Liver (tissue), 9 donors: ENCODE measurements around the gene TRIO. TPM values are rescaled to one million over a fixed set of nuclear protein-coding genes. Genes with fewer than 3 reads are reported as not detected.
A peak's percentile ranks its signal among the peaks of the same experiment; 100 is the strongest.

Source experiments
- DNase-seq: peaks from one replicate; pipeline ENCODE4 v3.0.0-alpha.2; 2017; ENCODE audit warnings: low spot score
- H3K27ac ChIP-seq, 2 donors: one replicate each; pipeline ENCODE4 v1.7.0; 2013; ENCODE audit warnings: inconsistent platforms in 2 of 2, low read length in 2 of 2, control low read depth in 1 of 2, low read depth in 1 of 2, mild to moderate bottlenecking in 1 of 2
- H3K27me3 ChIP-seq, 4 donors: one replicate each; pipeline versions ENCODE4 v1.6.1 to v1.7.0; 2013; ENCODE audit warnings: low read length in 3 of 4, inconsistent platforms in 1 of 4, mild to moderate bottlenecking in 1 of 4, moderate library complexity in 1 of 4; ENCODE audit not compliant: control insufficient read depth in 4 of 4, insufficient read depth in 4 of 4
- H3K36me3 ChIP-seq, 4 donors: one replicate each; pipeline versions ENCODE4 v1.6.1 to v1.7.0; 2013; ENCODE audit warnings: low read length in 3 of 4, mild to moderate bottlenecking in 3 of 4, low read depth in 1 of 4, moderate library complexity in 1 of 4; ENCODE audit not compliant: control insufficient read depth in 4 of 4, insufficient read depth in 3 of 4
- H3K4me1 ChIP-seq, 4 donors: one replicate each; pipeline versions ENCODE4 v1.6.1 to v1.7.0; 2013; ENCODE audit warnings: low read length in 3 of 4, mild to moderate bottlenecking in 3 of 4, moderate library complexity in 1 of 4; ENCODE audit not compliant: control insufficient read depth in 4 of 4, insufficient read depth in 4 of 4
- H3K4me3 ChIP-seq, 3 donors: one replicate each; pipeline versions ENCODE4 v1.6.1 to v1.7.0; 2013; ENCODE audit warnings: low read length in 3 of 3, control low read depth in 1 of 3, low read depth in 1 of 3, mild to moderate bottlenecking in 1 of 3
- H3K9ac ChIP-seq, 2 donors: one replicate each; pipeline ENCODE4 v1.7.0; 2013; ENCODE audit warnings: low read length in 2 of 2, mild to moderate bottlenecking in 2 of 2, moderate library complexity in 2 of 2, control low read depth in 1 of 2, low read depth in 1 of 2
- H3K9me3 ChIP-seq, 4 donors: one replicate each; pipeline versions ENCODE4 v1.6.1 to v1.7.0; 2013; ENCODE audit warnings: low read length in 3 of 4; ENCODE audit not compliant: control insufficient read depth in 4 of 4
- ATF3 ChIP-seq: IDR thresholded peaks from 2 replicates; pipeline ENCODE4 v1.6.1; 2016; ENCODE audit warnings: antibody characterized with exemption
- CTCF ChIP-seq: fragments of 150-350 bp; IDR thresholded peaks from 2 replicates; pipeline ENCODE4 v1.5.1; 2017; ENCODE audit warnings: improper control_type of control experiment, low read depth, low read length; ENCODE audit not compliant: missing input control
- EGR1 ChIP-seq, 2 donors: IDR thresholded peaks; 2 replicates each; pipeline ENCODE4 v1.6.1; 2016 to 2018; ENCODE audit warnings: antibody characterized with exemption in 2 of 2, low read depth in 2 of 2
- FOXA1 ChIP-seq: IDR thresholded peaks from 2 replicates; pipeline ENCODE4 v1.6.1; 2016; ENCODE audit warnings: antibody characterized with exemption
- FOXA2 ChIP-seq: IDR thresholded peaks from 2 replicates; pipeline ENCODE4 v1.6.1; 2016; ENCODE audit warnings: antibody characterized with exemption
- GABPA ChIP-seq, 2 donors: IDR thresholded peaks in 1 of 2; conservative IDR thresholded peaks in 1 of 2; 2 replicates each; pipeline ENCODE4 v1.6.1; 2016; ENCODE audit warnings: antibody characterized with exemption in 2 of 2, mild to moderate bottlenecking in 1 of 2, moderate library complexity in 1 of 2
- HNF4A ChIP-seq, 2 donors: conservative IDR thresholded peaks; 2 replicates each; pipeline ENCODE4 v1.6.1; 2016; ENCODE audit warnings: antibody characterized with exemption in 2 of 2, mild to moderate bottlenecking in 2 of 2
- HNF4G ChIP-seq: IDR thresholded peaks from 2 replicates; pipeline ENCODE4 v1.6.1; 2016; ENCODE audit warnings: antibody characterized with exemption
- JUND ChIP-seq, 2 donors: IDR thresholded peaks; 2 replicates each; pipeline ENCODE4 v1.6.1; 2016; ENCODE audit warnings: antibody characterized with exemption in 2 of 2
- MAX ChIP-seq: IDR thresholded peaks from 2 replicates; pipeline ENCODE4 v1.6.1; 2016; ENCODE audit warnings: antibody characterized with exemption
- NR2F2 ChIP-seq: IDR thresholded peaks from 2 replicates; pipeline ENCODE4 v1.6.1; 2016; ENCODE audit warnings: antibody characterized with exemption
- RAD21 ChIP-seq, 2 donors: IDR thresholded peaks; 2 replicates each; pipeline ENCODE4 v1.6.1; 2016; ENCODE audit warnings: antibody characterized with exemption in 2 of 2, mild to moderate bottlenecking in 2 of 2
- RXRA ChIP-seq, 2 donors: IDR thresholded peaks; 2 replicates each; pipeline ENCODE4 v1.6.1; 2017 to 2018; ENCODE audit warnings: antibody characterized with exemption in 2 of 2, mild to moderate bottlenecking in 1 of 2
- SP1 ChIP-seq: IDR thresholded peaks from 2 replicates; pipeline ENCODE4 v1.6.1; 2018; ENCODE audit warnings: antibody characterized with exemption, mild to moderate bottlenecking
- WGBS: extraction: QIAGEN DNeasy Blood & Tissue Kit; methylation state at CpG from one replicate; pipeline ENCODE4 v1.1.7; 2013; 5-methylcytosine and 5-hydroxymethylcytosine counted together
- polyA plus RNA-seq, 2 donors: library from polyadenylated mRNA; stranded (reverse) in 1 of 2; unstranded in 1 of 2; fragments of 200-250 nt in 1 of 2; fragments of >200 nt in 1 of 2; fragmentation: Nextera tagmentation in 1 of 2; extraction: Ambion mirVana in 1 of 2; gene quantifications; one replicate each; pipeline versions ENCODE4 v1.2.1 to v1.2.3, GENCODE V29; 2013 to 2015
- total RNA-seq, 2 donors: library from RNA; depleted of rRNA; stranded (reverse); fragments of >200 nt; gene quantifications; one replicate each; pipeline ENCODE4 v1.2.3, GENCODE V29; 2014
- donor health status: healthy.
- donor health status: healthy.
- donor health status: healthy.
- donor health status: healthy.
- donor health status: healthy.

TRIO gene
- total and polyA plus RNA-seq, 4 donors, result 8.5 to 86.2 (median 16.0) TPM

GRCh38 chr5:14243766-14244165 is 100.6 kb downstream of the TRIO start:
- no peaks in the 10 kb centered on the region for H3K27me3 ChIP-seq
- no peak overlapping the region for H3K9ac ChIP-seq
- no peak overlapping the region for H3K27ac ChIP-seq
- H3K4me3 ChIP-seq, result no peak overlapping the region
- 93% methylated on average over 5 of the region's 5 CpGs for WGBS
- no peak for DNase-seq
- H3K36me3 ChIP-seq, result no peaks in the 10 kb centered on the region
- H3K9me3 ChIP-seq, result no peaks in the 10 kb centered on the region
- no peak for TF ChIP-seq FOXA2
- H3K4me1 ChIP-seq, result peaks cover 0 to 2% (median 0%) of the 10 kb centered on the region in 4 donors

- peaks cover 0 to 2% (median 0%) of the 10 kb centered on the region in 4 donors for H3K4me1 ChIP-seq
- no peak overlapping the region for H3K27ac ChIP-seq
- no peaks in the 10 kb centered on the region for H3K27me3 ChIP-seq
- H3K4me3 ChIP-seq, result no peak overlapping the region
- H3K9ac ChIP-seq, result no peak overlapping the region
- H3K9me3 ChIP-seq, result no peaks in the 10 kb centered on the region
- 95% methylated on average over 6 of the region's 6 CpGs for WGBS
- no peak for TF ChIP-seq RAD21 (IDR thresholded peaks at IDR 0.05)
- DNase-seq, result no peak
- H3K36me3 ChIP-seq, result no peaks in the 10 kb centered on the region
These were observed 101.6 kb downstream of the TRIO start for GRCh38 chr5:14244721-14245120.

- Histone ChIP-seq H3K4me1 (peaks cover 0 to 2% (median 0%) of the 10 kb centered on the region in 4 donors), H3K9ac (no peak overlapping the region), H3K36me3 (no peaks in the 10 kb centered on the region), H3K27ac (no peak overlapping the region), H3K27me3 (no peaks in the 10 kb centered on the region), H3K9me3 (no peaks in the 10 kb centered on the region), H3K4me3 (no peak overlapping the region)
- TF ChIP-seq GABPA (IDR thresholded peaks at IDR 0.05 in 1 of 2, conservative IDR thresholded peaks at IDR 0.05 in 1 of 2) (peak in 1 of 2 donors; percentile 17), RAD21 (IDR thresholded peaks at IDR 0.05) (peak in 1 of 2 donors; percentile 20), HNF4A (conservative IDR thresholded peaks at IDR 0.05) (peak; percentile 21 to 23), RXRA (IDR thresholded peaks at IDR 0.05) (peak in 1 of 2 donors; percentile 14), NR2F2 (no peak)
- DNase-seq, result no peak
- 63% methylated on average over 13 of the region's 13 CpGs for WGBS
These were observed 102.2 kb downstream of the TRIO start for GRCh38 chr5:14245132-14245925.

- H3K27me3 ChIP-seq, result no peaks in the 10 kb centered on the region
- TF ChIP-seq SP1, result no peak
- no peak for TF ChIP-seq FOXA2
- no peak for TF ChIP-seq HNF4A (conservative IDR thresholded peaks at IDR 0.05)
- TF ChIP-seq HNF4G, result no peak
- TF ChIP-seq MAX, result no peak
- TF ChIP-seq FOXA1, result no peak
- TF ChIP-seq JUND (IDR thresholded peaks at IDR 0.05), result no peak
- TF ChIP-seq EGR1 (IDR thresholded peaks at IDR 0.05; ENCODE audit: low read depth in 2 of 2), result no peak
- no peak for TF ChIP-seq CTCF
- TF ChIP-seq ATF3, result no peak
- 95% methylated on average over 9 of the region's 9 CpGs for WGBS
- no peaks in the 10 kb centered on the region for H3K9me3 ChIP-seq
- H3K36me3 ChIP-seq, result no peaks in the 10 kb centered on the region
- H3K27ac ChIP-seq, result no peak overlapping the region
- peaks cover 0 to 2% (median 0%) of the 10 kb centered on the region in 4 donors for H3K4me1 ChIP-seq
- DNase-seq, result no peak
- H3K9ac ChIP-seq, result no peak overlapping the region
- no peak overlapping the region for H3K4me3 ChIP-seq
These were observed 103.4 kb downstream of the TRIO start for GRCh38 chr5:14246350-14247053.
